GM08714 (cell line): Measurements from ENCODE around the gene MYH8.

Experiments used
- H3K4me3 ChIP-seq: fragments of 200-500 bp; sonication (Bioruptor generic); 2 replicates; pipeline ENCODE4 v1.5.1; 2014; ENCODE audit warnings: mild to moderate bottlenecking, low read length, inconsistent platforms
- ZNF274 ChIP-seq: IDR thresholded peaks from 2 replicates; pipeline ENCODE4 v1.6.1; 2012; ENCODE audit warnings: mild to moderate bottlenecking, low read depth, low read length

The MYH8 gene

DNA sequence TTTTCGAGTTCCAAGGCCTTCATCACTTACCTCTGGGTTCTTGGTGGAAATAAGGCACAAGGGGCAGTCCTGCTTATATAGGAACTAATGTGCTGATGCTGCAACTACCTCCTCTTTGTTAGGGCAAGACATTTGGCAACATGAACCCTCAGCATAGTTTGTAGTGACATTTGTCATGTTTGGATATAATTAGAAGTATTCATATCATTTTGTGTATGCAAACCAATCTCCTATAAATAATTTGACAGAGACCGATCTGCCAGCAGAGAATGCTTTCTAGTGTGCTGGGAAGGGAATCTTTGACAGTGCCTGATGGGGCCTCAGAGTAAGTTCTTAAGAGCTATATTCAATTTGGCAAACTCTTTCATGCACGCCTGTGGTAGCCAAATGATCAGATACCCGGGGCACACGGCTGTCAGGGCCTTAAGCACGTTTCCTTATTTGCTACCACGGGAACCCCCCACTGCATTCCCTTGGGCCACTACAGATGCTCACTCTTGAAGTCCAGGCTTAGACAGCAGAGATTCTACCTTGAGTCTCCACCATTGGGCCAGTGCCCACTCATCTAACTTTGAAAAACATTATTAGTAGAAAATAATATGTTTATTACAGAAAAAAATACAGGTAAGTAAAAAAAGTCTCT, at the start of gene MYH8:
Gene MYH8, minus strand, starts transcription at position 51 of the 643 bp plus-strand sequence. CDS start 1,723 bp downstream, outside the sequence.
- no peak within 1 kb of the TSS for H3K4me3 ChIP-seq
- no peak for TF ChIP-seq ZNF274

DNA sequence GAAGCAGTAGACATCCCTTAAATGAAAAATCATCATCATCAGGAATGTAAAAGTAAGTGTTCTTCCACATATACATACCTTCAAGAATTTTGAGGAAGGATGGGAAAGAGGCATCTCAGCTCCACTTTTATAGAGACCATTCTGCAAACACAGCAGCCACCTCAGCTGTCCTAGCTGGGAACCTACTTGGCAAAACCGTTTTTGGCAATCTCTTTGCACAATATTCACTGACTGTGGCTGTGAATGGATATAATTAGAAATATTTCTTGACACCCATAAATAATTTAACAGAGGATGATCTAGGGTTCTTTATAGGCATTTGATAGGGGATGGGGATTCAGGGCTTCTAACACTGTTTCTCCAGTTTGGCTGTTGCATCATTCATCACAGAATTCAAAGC, 47.7 kb upstream of the MYH8 start, which contains the start of gene MYH4:
Gene MYH4, minus strand, starts transcription at position 101 of the 400 bp plus-strand sequence. CDS start 2,814 bp downstream, outside the sequence.
- no peak for TF ChIP-seq ZNF274

DNA sequence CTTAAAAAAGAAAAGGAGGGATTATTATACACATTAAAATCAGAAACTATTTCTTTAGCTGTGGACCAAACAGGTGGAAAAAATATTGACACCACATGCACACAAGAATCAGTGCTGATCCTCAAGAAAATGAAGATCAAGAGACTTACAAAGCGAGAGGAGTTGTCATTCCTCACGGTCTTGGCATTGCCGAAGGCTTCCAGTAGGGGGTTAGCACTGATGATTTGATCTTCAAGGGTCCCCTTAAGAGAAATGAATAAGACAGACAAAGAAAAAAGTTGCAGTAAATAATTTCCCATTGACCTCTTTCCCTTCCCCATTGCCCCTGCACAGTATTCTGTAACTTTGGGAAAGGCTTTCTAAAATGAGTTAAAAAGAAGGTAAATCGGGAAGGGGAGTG, 41.7 kb upstream of the MYH8 start:
- TF ChIP-seq ZNF274, result no peak
- no peak overlapping the region for H3K4me3 ChIP-seq

More for the DNA sequence above, 47.7 kb upstream of the MYH8 start, which contains the start of gene MYH4:
- no peak within 1 kb of the TSS for H3K4me3 ChIP-seq

DNA sequence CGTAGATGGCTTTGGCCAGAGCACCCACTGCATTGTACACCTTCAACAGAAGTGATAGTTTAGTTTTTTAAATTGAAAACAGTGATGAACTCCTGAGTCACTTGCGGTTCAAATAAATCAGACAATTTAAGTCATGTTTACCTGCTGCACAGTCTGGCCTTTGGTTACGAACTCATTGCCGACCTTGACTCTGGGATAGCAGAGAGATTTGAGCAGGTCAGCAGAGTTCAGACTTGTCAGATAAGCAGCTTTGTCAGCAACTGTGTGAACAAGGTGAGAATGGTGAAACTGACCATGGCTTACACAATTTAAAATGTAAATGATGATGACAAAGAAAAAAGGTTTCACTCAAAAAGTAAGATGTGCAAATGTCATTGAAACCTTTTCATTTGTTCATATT, 38.3 kb upstream of the MYH8 start:
- H3K4me3 ChIP-seq, result no peak overlapping the region
- no peak for TF ChIP-seq ZNF274

DNA sequence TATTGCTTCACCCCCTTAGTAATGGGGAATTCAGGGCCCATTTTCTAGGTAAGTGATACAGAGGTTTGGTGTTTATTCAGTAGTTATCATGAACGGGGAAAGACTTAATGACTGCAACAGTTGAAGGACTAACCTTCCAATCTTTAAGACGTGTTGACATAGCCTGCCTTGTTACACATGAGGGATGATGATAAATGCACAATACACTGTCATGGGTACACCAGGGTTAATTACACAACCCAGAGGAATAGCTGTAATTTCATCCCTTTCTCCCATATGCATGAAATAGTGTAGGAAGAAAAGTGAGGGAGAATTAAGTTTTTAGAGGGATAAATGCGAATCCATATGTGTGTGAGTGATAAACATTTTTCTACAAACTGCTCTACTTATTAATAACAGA, 37.0 kb upstream of the MYH8 start:
- no peak for TF ChIP-seq ZNF274
- no peak overlapping the region for H3K4me3 ChIP-seq

DNA sequence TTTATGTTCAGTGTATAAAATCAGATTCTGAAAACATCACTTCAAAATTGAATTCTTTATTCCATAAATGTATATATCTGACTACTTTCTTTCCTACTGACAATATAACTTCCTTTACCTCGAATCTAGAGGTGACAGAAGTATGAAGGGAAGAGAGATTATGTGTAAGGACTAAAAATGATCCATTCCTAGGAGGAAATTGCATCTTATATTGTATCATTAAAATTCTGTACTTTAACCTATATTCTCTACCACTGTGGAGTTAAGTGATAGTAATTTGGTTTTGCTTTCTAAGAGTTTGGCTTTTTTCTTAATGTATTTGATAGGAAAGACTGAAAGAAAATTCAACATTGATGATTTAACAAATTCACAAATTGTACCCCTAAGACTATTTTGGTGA, 36.2 kb upstream of the MYH8 start:
- TF ChIP-seq ZNF274, result no peak
- H3K4me3 ChIP-seq, result no peak overlapping the region

DNA sequence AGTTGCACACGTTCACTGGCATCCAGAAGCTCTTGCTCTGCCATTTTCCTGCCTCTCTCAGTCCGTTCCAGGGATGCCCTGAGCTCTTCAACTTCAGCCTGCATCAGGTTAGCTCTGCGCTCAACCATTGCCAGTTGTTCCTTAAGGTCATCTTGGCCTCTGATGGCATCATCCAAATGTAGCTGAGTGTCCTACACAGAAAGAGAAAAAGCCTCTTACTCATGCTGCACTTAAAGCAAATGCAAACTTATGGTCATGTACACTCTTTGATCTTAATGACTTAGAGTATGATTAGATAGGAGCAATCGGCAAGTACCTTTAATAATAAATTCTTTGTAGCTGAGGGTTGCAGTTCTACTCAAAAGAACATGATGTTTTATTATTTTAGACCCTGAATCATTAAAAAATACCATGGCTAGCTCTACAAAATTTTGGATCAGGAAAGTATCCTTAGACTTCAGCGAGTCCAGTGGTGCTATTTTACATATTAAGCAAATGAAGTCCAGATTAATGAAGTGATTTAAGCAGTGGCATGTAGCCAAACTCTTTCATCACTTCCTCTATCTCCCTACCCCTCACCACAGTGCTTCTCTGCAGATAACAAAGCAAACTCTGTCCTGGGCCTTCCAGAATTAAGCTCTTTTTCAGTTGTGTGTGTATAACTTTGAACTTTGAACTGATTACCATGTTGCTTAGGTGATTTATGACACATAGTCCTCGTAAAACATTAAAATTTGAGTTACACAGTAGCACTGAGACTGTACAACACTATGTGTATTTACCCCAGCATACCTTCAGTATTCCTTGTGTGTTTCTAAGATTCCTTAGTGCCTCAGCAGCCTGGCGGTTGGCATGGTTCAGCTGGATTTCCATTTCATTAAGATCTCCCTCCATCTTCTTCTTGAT, 25.5 kb upstream of the MYH8 start:
- no peak for TF ChIP-seq ZNF274
- no peak overlapping the region for H3K4me3 ChIP-seq

DNA sequence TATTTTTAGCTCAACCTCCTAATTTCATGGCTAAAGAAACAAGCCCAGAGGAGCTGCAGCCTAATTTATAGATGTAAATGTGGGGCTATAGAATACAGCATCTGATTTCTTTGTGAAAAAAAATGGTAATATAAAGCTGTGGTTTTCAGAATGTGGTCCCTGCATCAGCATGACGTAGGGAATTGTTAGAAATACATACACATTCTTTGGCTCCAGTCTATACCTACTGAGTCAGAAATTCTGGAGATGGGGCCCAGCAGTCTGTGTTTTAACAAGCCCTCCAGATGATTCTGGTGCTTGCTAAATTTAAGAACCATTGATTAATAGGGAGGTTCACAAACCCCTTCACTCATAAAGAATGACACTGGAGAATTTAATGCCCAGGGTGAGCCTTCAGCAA, 18.1 kb upstream of the MYH8 start:
- TF ChIP-seq ZNF274, result no peak

DNA sequence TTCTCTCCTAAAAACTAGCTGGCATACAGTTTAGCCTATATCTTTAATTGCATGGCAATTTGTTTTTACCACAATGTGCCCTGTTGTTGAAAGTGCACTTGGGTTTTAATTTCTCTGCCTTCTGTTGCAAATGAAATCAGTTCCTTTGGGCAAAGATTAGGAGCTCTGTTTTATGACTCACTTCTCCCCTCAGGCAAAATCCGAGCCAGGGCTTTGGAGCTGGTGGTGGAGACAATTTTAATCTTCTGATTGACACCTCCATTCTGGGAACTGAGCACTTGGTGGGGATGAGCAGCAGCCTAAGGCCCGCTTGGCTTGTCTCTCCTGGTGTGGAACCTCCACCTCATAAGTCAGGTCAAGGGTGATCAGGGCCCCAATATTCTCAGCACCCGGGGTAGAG, 13.3 kb upstream of the MYH8 start:
- no peak overlapping the region for H3K4me3 ChIP-seq
- TF ChIP-seq ZNF274, result no peak

More for the DNA sequence above, 18.1 kb upstream of the MYH8 start:
- no peak overlapping the region for H3K4me3 ChIP-seq

DNA sequence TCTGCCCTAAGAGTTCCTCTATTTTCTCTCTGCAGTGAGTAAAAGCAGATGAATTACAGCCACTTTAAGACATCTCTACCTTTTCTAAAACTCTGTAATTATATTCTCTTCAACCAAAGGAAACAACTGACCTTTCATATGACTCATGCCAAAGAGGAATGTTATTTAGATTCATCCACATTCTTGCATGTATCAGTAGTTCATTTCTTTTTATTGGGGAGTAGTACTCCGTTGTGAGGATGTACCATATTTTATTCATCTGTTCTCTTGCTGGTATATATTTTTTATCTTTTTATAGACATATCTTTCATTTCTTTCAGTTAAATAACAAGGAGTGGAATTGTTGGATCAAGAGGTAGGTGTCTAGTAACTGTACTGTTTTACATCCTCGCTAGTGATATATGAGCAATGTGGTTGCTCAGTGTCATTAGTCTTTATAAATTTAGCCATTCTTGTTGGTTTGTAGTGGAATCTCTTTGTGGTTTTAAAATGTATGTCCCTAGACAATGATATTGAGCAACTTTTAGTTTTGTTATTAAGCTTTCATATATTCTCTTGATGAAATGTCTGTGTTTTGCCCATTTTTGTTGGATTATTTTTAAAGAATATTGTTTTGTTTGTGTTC, 7.8 kb upstream of the MYH8 start:
- no peak overlapping the region for H3K4me3 ChIP-seq
- TF ChIP-seq ZNF274, result no peak

DNA sequence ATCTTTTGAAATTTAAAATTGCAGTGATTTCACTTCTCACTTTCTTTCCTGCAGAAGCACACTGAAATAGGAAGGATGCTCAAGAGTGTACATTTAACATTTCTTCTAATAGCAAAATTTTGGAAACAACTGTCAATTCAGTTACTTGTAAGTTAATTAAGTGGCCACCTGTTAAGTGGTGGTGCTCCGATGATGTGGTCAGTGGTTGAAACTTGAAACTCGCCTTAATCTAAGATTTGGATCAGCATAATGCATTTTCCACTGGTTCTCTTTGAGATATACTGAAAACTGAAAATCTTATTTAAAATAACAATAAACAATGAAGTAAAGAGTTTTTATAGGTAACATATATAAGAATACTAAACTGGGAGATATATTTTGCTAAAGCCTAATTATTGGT, 7.0 kb upstream of the MYH8 start:
- TF ChIP-seq ZNF274, result no peak
- H3K4me3 ChIP-seq, result no peak overlapping the region

DNA sequence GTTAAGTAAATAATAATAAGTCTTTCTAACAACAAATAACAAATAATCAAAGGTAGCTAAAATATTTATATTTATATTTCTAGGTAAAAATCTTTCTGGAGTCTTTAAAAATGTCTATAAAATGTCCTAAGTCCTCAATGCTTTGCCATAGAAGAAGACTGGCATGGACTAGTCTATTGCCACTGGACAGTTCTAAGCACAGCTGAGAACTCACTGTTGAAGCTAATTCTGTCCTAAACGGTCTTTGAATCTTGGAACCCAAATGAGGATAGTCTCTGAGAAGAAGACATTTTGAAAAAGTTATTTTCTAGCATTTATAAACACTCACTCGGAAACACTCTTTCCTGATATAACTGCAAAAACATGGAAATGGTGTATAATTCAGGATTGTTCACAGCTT, 539 bp downstream of the MYH8 start:
- no peak for TF ChIP-seq ZNF274
- no peak overlapping the region for H3K4me3 ChIP-seq

DNA sequence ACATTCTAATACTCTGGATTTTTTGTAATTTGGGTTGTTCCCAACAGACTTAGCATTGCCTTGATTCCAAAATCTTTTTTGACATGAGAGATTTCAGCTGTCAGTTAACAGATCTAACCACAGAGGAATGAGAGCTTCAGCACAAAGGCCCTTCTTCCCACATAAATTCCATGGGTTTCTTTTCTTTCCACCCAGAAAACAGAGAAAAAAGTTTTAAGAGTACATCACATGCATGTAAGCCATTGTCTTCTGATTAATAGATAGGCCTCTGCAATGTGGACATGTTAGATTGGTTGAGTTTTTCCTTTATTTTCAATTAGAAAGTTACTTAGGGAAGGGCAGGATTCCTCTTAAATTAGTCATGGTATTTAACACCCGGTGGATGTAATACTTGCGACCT, 939 bp downstream of the MYH8 start:
- no peak overlapping the region for H3K4me3 ChIP-seq
- no peak for TF ChIP-seq ZNF274

DNA sequence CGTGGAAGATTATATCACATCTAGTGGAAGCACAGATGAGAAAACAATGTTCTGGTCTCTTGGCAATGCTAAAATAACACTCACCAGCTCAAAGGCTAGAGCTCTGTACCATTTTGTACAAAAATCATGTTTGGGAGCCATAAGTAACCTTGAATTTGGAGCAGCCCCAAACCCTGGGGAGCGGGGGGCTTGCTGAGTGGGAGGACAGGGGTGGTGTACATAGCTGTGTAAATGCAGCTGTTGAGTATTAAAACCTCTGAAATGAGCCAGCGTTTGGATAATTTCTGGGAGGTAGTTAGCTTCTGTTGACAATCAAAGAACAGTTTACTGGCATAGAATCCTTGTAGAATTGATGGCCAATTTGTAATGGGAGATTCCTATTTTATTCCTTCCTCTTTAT, 4.3 kb downstream of the MYH8 start:
- no peak for TF ChIP-seq ZNF274
- H3K4me3 ChIP-seq, result no peak overlapping the region

DNA sequence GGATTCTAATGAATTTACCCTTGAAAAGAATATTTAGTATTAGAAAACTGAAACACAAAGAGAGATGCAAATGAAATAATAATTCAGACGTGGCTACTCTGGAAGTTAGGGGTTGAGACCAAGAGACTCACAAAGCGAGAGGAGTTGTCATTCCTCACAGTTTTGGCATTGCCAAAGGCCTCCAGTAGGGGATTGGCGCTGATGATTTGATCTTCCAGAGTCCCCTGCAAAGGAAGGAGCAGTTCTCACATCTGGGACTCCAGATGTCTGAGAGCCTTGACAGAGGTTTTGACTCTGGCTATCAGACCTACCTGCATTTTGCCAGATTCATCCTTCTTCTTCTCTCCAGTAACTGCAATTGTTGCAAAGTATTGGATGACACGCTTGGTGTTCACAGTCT, 6.6 kb downstream of the MYH8 start:
- no peak overlapping the region for H3K4me3 ChIP-seq
- no peak for TF ChIP-seq ZNF274

DNA sequence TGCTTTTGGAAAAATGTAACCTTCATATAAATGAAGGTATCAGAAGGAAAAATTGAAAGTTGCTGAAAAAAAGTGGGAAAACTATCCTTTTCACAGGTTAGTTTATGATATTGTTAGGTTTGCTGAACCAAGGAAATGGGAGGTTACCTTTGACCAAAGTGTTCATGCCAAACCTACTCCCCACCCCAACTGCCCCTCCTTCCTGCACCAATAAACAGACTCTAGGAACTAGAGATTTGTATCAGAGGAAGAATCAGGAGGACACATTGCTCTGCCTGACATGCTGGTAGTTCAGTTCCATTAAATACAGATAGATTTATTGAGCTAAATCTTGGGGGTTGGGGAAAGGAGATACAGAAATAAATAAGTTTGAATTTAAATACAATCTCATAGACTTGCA, 18.2 kb downstream of the MYH8 start:
- no peak for TF ChIP-seq ZNF274
- no peak overlapping the region for H3K4me3 ChIP-seq
